HepG2 (cell line): ENCODE results near the gene TMEM129. TPM values are rescaled to one million over a fixed set of nuclear protein-coding genes. Genes with fewer than 3 reads are reported as not detected.

Experiments
- ATAC-seq: fragments of 200-7000 bp; cut with Tn5 transposase; 3 replicates; pipeline ENCODE4 v1.9.1; 2020; ENCODE audit warnings: mild to moderate bottlenecking, moderate library complexity
- BruUV-seq: library from RNA; stranded (reverse); fragments of 400-500 nt; replicated peaks from 2 replicates; lab custom pipeline; 2021; lab: Mats Ljungman, UMichigan
- CTCF ChIA-PET: fragments of 300-600 bp; formaldehyde crosslinking; extraction: SDS; loops from one replicate; lab custom pipeline; 2021; ENCODE audit warnings: low total read pairs, inconsistent platforms, low intra/inter-chr PET ratio; lab: Yijun Ruan, JAX
- POLR2A ChIA-PET: fragments of 350-600 bp; sonication (Branson Sonifier 250); formaldehyde crosslinking; loops from one replicate; lab custom pipeline; 2020; ENCODE audit warnings: antibody characterized with exemption, inconsistent platforms; lab: Yijun Ruan, JAX
- DNase-seq: peaks from one replicate; pipeline ENCODE4 v3.0.0-alpha.2; 2015; ENCODE audit warnings: low spot score
- FAIRE-seq: peaks from 3 replicates; lab custom pipeline; 2011; peaks lifted over from hg19 to GRCh38; lab: Jason Lieb, UNC
- H2AFZ ChIP-seq: one replicate; pipeline ENCODE4 v1.6.1; 2011; ENCODE audit warnings: low read length, inconsistent platforms
- H3K27ac ChIP-seq: fragments of 300-600 bp; 3 replicates; pipeline ENCODE4 v1.8.0; 2011; ENCODE audit warnings: mixed run types, mild to moderate bottlenecking, mixed read lengths, low read length, inconsistent platforms; ENCODE audit not compliant: insufficient read depth; ENCODE audit errors: extremely low read length
- H3K27me3 ChIP-seq, 2 experiments: fragments of 200-600 bp in 1 of 2; 2 replicates in 1 of 2; 3 replicates in 1 of 2; pipeline versions ENCODE4 v1.6.0 to v1.8.0; 2011; ENCODE audit warnings: low read length in 2 of 2, mild to moderate bottlenecking in 2 of 2, moderate library complexity in 2 of 2, inconsistent platforms in 1 of 2; ENCODE audit not compliant: insufficient read depth in 2 of 2, control insufficient read depth in 1 of 2
- H3K36me3 ChIP-seq, 2 experiments: fragments of 200-600 bp in 1 of 2; replicated peaks in 1 of 2; 2 replicates in 1 of 2; 3 replicates in 1 of 2; pipeline versions ENCODE4 v1.5.1 to v1.8.0; 2011; ENCODE audit warnings: low read length in 2 of 2, inconsistent platforms in 1 of 2; ENCODE audit not compliant: insufficient read depth in 2 of 2, control insufficient read depth in 1 of 2
- H3K4me1 ChIP-seq: 2 replicates; pipeline ENCODE4 v1.5.1; 2012; ENCODE audit warnings: low read length, inconsistent platforms; ENCODE audit not compliant: insufficient read depth
- H3K4me2 ChIP-seq: 2 replicates; pipeline ENCODE4 v1.6.0; 2011; ENCODE audit warnings: low read depth, low read length, inconsistent platforms
- H3K4me3 ChIP-seq, 3 experiments: fragments of 200-600 bp in 1 of 3; sonication (generic), shearing (Covaris generic) in 1 of 3; replicated peaks in 1 of 3; 2 replicates each; pipeline ENCODE4 v1.5.1; 2011 to 2016; ENCODE audit warnings: low read length in 3 of 3, inconsistent platforms in 2 of 3, low read depth in 2 of 3, mild to moderate bottlenecking in 2 of 3, control low read depth in 1 of 3, mixed read lengths in 1 of 3; ENCODE audit not compliant: insufficient read depth in 1 of 3
- H3K79me2 ChIP-seq: one replicate; pipeline ENCODE4 v1.6.1; 2011; ENCODE audit warnings: low read length, inconsistent platforms; ENCODE audit not compliant: insufficient read depth
- H3K9ac ChIP-seq: 2 replicates; pipeline ENCODE4 v1.6.0; 2011; ENCODE audit warnings: mild to moderate bottlenecking, low read depth, low read length, inconsistent platforms; ENCODE audit not compliant: insufficient read depth
- H3K9me3 ChIP-seq: 2 replicates; pipeline ENCODE4 v1.5.1; 2012; ENCODE audit warnings: mild to moderate bottlenecking, low read length
- H4K20me1 ChIP-seq: 2 replicates; pipeline ENCODE4 v1.6.0; 2011; ENCODE audit warnings: inconsistent platforms, mild to moderate bottlenecking, low read length, moderate library complexity; ENCODE audit not compliant: insufficient read depth
- DRAP1 ChIP-seq: IDR thresholded peaks from 2 replicates; pipeline ENCODE4 v1.6.1; 2016; ENCODE audit warnings: missing genetic modification reagents, missing compliant biosample characterization
- GATAD2A ChIP-seq: IDR thresholded peaks from 2 replicates; pipeline ENCODE4 v1.6.1; 2016
- ONECUT2 ChIP-seq: sonication (generic); formaldehyde crosslinking; IDR thresholded peaks from 2 replicates; pipeline ENCODE4 v1.4.0; 2020; ENCODE audit warnings: missing genetic modification reagents
- SMYD3 ChIP-seq: sonication (generic); formaldehyde crosslinking; IDR thresholded peaks from 2 replicates; pipeline ENCODE4 v1.8.1; 2023; ENCODE audit warnings: mild to moderate bottlenecking, missing genetic modification reagents
- ZNF629 ChIP-seq: sonication (generic); formaldehyde crosslinking; conservative IDR thresholded peaks from 2 replicates; pipeline ENCODE4 v1.5.0; 2020; ENCODE audit warnings: missing genetic modification reagents
- ZNF773 ChIP-seq: sonication (generic); formaldehyde crosslinking; IDR thresholded peaks from 2 replicates; pipeline ENCODE4 v1.4.0; 2020; ENCODE audit warnings: missing genetic modification reagents, borderline replicate concordance
- WGBS: methylation state at CpG from one replicate; pipeline ENCODE4 v1.1.6; 2017; ENCODE audit warnings: low lambda C conversion rate; 5-methylcytosine and 5-hydroxymethylcytosine counted together
- in situ Hi-C: cut with HindIII; loops from 2 replicates; pipeline ENCODE4 v1.10.0; 2017; ENCODE audit warnings: low pct_unique_long_range_greater_than_20kb; ENCODE audit not compliant: extremely low pct_ligation_motif_present
- intact Hi-C: fragments of 100-400 bp; cut with micrococcal nuclease; formaldehyde crosslinking; loops from one replicate; pipeline ENCODE4 v1.10.0; 2022; ENCODE audit not compliant: unreplicated experiment
- polyA plus RNA-seq, 8 experiments: library from polyadenylated mRNA; depleted of rRNA in 3 of 8; stranded (reverse) in 7 of 8; unstranded in 1 of 8; fragments of >200 nt; fragmentation: Illumina TruSeq in 4 of 8; extraction: Trizol in 4 of 8; gene quantifications; 2 replicates each; pipeline versions ENCODE4 v1.2.1 to v1.2.3, GENCODE V29; 2011 to 2016; ENCODE audit warnings: low read depth in 4 of 8, missing spikeins in 1 of 8, mixed read lengths in 1 of 8; ENCODE audit not compliant: insufficient read depth in 1 of 8
- total RNA-seq, 5 experiments: library from RNA; depleted of rRNA; stranded (reverse); fragments of >200 nt; fragmentation: Illumina TruSeq; extraction: Trizol; gene quantifications; 2 replicates each; pipeline ENCODE4 v1.2.3, GENCODE V29; 2016; ENCODE audit warnings: low read depth in 1 of 5

TMEM129 gene
- total and polyA plus RNA-seq, 2 of the 13 experiments (the other 11 are each of a cell fraction or from before 2014, with no cell fraction given): 19.0 to 25.8 TPM

DNA sequence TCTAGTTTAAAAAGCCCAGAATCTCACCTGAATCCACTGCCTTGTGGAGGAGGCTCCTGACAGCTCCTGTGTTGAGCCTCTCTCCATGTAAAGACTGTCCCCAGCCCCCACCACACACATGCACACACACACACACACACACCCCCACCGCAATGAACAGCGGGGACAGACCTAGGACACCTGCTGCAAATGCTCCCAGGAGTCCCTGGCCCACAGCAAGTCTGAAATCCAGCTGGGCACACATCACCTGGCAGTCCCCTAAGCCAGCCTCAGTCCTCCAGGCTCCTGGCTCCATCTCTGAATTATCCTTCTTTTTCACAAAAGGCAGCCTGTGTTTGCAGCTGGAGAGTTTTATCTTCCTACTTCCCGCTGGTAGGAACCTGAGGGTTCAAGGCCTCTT, 30.4 kb downstream of the TMEM129 start:
- no peak overlapping the region for H3K9ac ChIP-seq
- peaks cover 12 to 52% of the 10 kb centered on the region in 2 experiments for H3K36me3 ChIP-seq
- no peak overlapping the region for H3K27ac ChIP-seq
- no TSS peak for BruUV-seq
- H3K79me2 ChIP-seq: no peaks in the 10 kb centered on the region
- in situ Hi-C loops: loop anchor here (5.0 kb wide), 1 partner anchor 37 kb away; no protein-coding TSS in a partner anchor
- peaks cover 2% of the 10 kb centered on the region; the same call in 1 of the 2 replicates for H4K20me1 ChIP-seq
- H3K4me1 ChIP-seq: peaks cover 2% of the 10 kb centered on the region; the same call in 1 of the 2 replicates
- no peak overlapping the region for H3K4me2 ChIP-seq
- CTCF ChIA-PET: no interaction called here
- intact Hi-C loops: no loop called here
- TF ChIP-seq ZNF773 (no peak), SMYD3 (CRISPR knock-in tag) (no peak), ONECUT2 (no peak), GATAD2A (no peak)
- FAIRE-seq (no peak), DNase-seq (no peak), ATAC-seq (no peak)
- 97% methylated on average over 3 of the region's 3 CpGs for WGBS
- no peak overlapping the region for H2AFZ ChIP-seq
- no peaks in the 10 kb centered on the region for H3K9me3 ChIP-seq
- H3K4me3 ChIP-seq: no peak overlapping the region
- POLR2A ChIA-PET: interaction anchor here (0.6 to 1.2 kb wide), 2 partner anchors 19 to 79 kb away, joined by 3 to 5 read pairs; no protein-coding TSS in a partner anchor
- no peaks in the 10 kb centered on the region for H3K27me3 ChIP-seq

- 68% methylated on average over 3 of the region's 7 CpGs for WGBS
These were observed 34.6 kb downstream of the TMEM129 start for GRCh38 chr4:1686440-1687036.

More at GRCh38 chr4:1686440-1687036, 34.6 kb downstream of the TMEM129 start:
- no peak overlapping the region for H3K27ac ChIP-seq
- no peak overlapping the region for H3K4me3 ChIP-seq
- H3K36me3 ChIP-seq: peaks cover 4 to 13% of the 10 kb centered on the region in 2 experiments
- TF ChIP-seq DRAP1 (CRISPR knock-in tag): no peak
- peak; percentile 56; the same call in 1 of the 2 replicates for TF ChIP-seq ZNF629 (CRISPR knock-in tag)
- ChIA-PET CTCF (no interaction called here), POLR2A (no interaction called here)
- intact Hi-C loops: no loop called here
- no peaks in the 10 kb centered on the region for H3K9me3 ChIP-seq
- H3K79me2 ChIP-seq: no peaks in the 10 kb centered on the region
- H3K9ac ChIP-seq: no peak overlapping the region
- H3K27me3 ChIP-seq: no peaks in the 10 kb centered on the region
- BruUV-seq: no TSS peak
- H3K4me2 ChIP-seq: no peak overlapping the region
- H4K20me1 ChIP-seq: no peaks in the 10 kb centered on the region
- ATAC-seq (peak; percentile 18), DNase-seq (no peak), FAIRE-seq (no peak)
- in situ Hi-C loops: no loop called here
- H3K4me1 ChIP-seq: peaks cover 28% of the 10 kb centered on the region
- H2AFZ ChIP-seq: no peak overlapping the region
